SK-N-SH (cell line): ENCODE measurements around the gene PA2G4. TPM values are rescaled to one million over a fixed set of nuclear protein-coding genes. Genes with fewer than 3 reads are reported as not detected.

Experiments used
- CTCF ChIA-PET: fragments of 300-600, 350-600 bp; formaldehyde crosslinking; extraction: SDS; loops from one replicate; lab custom pipeline; 2021; lab: Yijun Ruan, JAX
- POLR2A ChIA-PET: fragments of 350-600 bp; sonication (Branson Sonifier 250); formaldehyde crosslinking; extraction: SDS; loops from one replicate; lab custom pipeline; 2020; ENCODE audit warnings: antibody characterized with exemption, inconsistent platforms; lab: Yijun Ruan, JAX
- DNase-seq: peaks from one replicate; pipeline ENCODE4 v3.0.0; 2012
- H2AFZ ChIP-seq: fragments of 200-600 bp; sonication (generic); 2 replicates; pipeline ENCODE4 v1.8.1; 2016; ENCODE audit warnings: antibody characterized with exemption, mild to moderate bottlenecking, low read depth
- H3F3A ChIP-seq: fragments of 200-600 bp; sonication (generic); replicated peaks from 2 replicates; pipeline ENCODE3; 2016; ENCODE audit warnings: antibody characterized with exemption, mild to moderate bottlenecking; ENCODE audit not compliant: insufficient read depth
- H3K27ac ChIP-seq, 2 experiments: fragments of 200-500 bp in 1 of 2; fragments of 200-600 bp in 1 of 2; sonication (Bioruptor generic) in 1 of 2; sonication (generic), shearing (Covaris generic) in 1 of 2; 2 replicates each; pipeline versions ENCODE4 v1.5.1 to v1.6.1; 2014 to 2016; ENCODE audit warnings: low read depth in 2 of 2, inconsistent platforms in 1 of 2, low read length in 1 of 2, mild to moderate bottlenecking in 1 of 2, mixed read lengths in 1 of 2
- H3K27me3 ChIP-seq: fragments of 200-600 bp; sonication (generic), shearing (Covaris generic); 2 replicates; pipeline ENCODE4 v1.6.1; 2016; ENCODE audit warnings: mixed run types; ENCODE audit not compliant: insufficient read depth
- H3K36me3 ChIP-seq, 2 experiments: fragments of 200-500 bp in 1 of 2; fragments of 200-600 bp in 1 of 2; sonication (Bioruptor generic) in 1 of 2; sonication (generic) in 1 of 2; replicated peaks in 1 of 2; 2 replicates each; pipeline versions ENCODE3 to v1.5.1; 2014 to 2016; ENCODE audit warnings: low read length in 1 of 2, mild to moderate bottlenecking in 1 of 2; ENCODE audit not compliant: insufficient read depth in 2 of 2, control insufficient read depth in 1 of 2
- H3K4me1 ChIP-seq, 2 experiments: fragments of 200-500 bp in 1 of 2; fragments of 200-600 bp in 1 of 2; sonication (Bioruptor generic) in 1 of 2; sonication (generic), shearing (Covaris generic) in 1 of 2; 2 replicates each; pipeline versions ENCODE4 v1.5.1 to v1.6.1; 2014 to 2016; ENCODE audit warnings: low read depth in 1 of 2, low read length in 1 of 2, mixed run types in 1 of 2; ENCODE audit not compliant: insufficient read depth in 2 of 2, control insufficient read depth in 1 of 2
- H3K4me2 ChIP-seq: fragments of 200-600 bp; sonication (generic), shearing (Covaris generic); 2 replicates; pipeline ENCODE4 v1.6.1; 2017; ENCODE audit warnings: mixed run types
- H3K4me3 ChIP-seq, 2 experiments: fragments of 200-500 bp in 1 of 2; fragments of 200-600 bp in 1 of 2; sonication (Bioruptor generic) in 1 of 2; sonication (generic), shearing (Covaris generic) in 1 of 2; 2 replicates each; pipeline versions ENCODE4 v1.5.1 to v1.8.1; 2014 to 2016; ENCODE audit warnings: low read depth in 2 of 2, inconsistent platforms in 1 of 2, low read length in 1 of 2, mild to moderate bottlenecking in 1 of 2, mixed read lengths in 1 of 2, moderate library complexity in 1 of 2
- H3K79me2 ChIP-seq: fragments of 200-600 bp; sonication (generic); 2 replicates; pipeline ENCODE4 v1.8.1; 2017; ENCODE audit warnings: mild to moderate bottlenecking; ENCODE audit not compliant: insufficient read depth
- H3K9ac ChIP-seq: fragments of 200-600 bp; sonication (generic); 2 replicates; pipeline ENCODE4 v1.6.1; 2017; ENCODE audit warnings: mixed run types
- H3K9me2 ChIP-seq: fragments of 200-600 bp; sonication (generic); 2 replicates; pipeline ENCODE4 v1.6.1; 2017; ENCODE audit warnings: mixed run types
- H3K9me3 ChIP-seq: fragments of 200-600 bp; sonication (generic); 2 replicates; pipeline ENCODE4 v1.6.1; 2017; ENCODE audit warnings: mixed run types, mild to moderate bottlenecking, moderate library complexity
- H4K20me1 ChIP-seq: fragments of 200-600 bp; sonication (generic); 2 replicates; pipeline ENCODE4 v1.6.1; 2017; ENCODE audit warnings: mild to moderate bottlenecking, mixed run types; ENCODE audit not compliant: insufficient read depth
- CTCF ChIP-seq: fragments of 200-600 bp; sonication (generic); IDR thresholded peaks from 2 replicates; pipeline ENCODE4 v1.6.1; 2017; ENCODE audit warnings: antibody characterized with exemption, mild to moderate bottlenecking, moderate library complexity
- EP300 ChIP-seq, 2 experiments: IDR thresholded peaks; 2 replicates each; pipeline versions ENCODE4 v1.4.0 to v1.6.1; 2012; ENCODE audit warnings: borderline replicate concordance in 1 of 2, low read depth in 1 of 2, low read length in 1 of 2
- FOSL2 ChIP-seq: IDR thresholded peaks from 2 replicates; pipeline ENCODE4 v1.4.0; 2012; ENCODE audit warnings: low read depth, mild to moderate bottlenecking, moderate library complexity, borderline replicate concordance
- FOXJ3 ChIP-seq: sonication (generic); formaldehyde crosslinking; IDR thresholded peaks from 2 replicates; pipeline ENCODE4 v1.5.1; 2020; ENCODE audit warnings: mild to moderate bottlenecking, missing genetic modification reagents
- GATA2 ChIP-seq: sonication (generic); formaldehyde crosslinking; IDR thresholded peaks from 2 replicates; pipeline ENCODE4 v1.5.0; 2020; ENCODE audit warnings: mild to moderate bottlenecking, missing genetic modification reagents
- IRF3 ChIP-seq: fragments of 150-350 bp; IDR thresholded peaks from 2 replicates; pipeline ENCODE4 v1.6.1; 2016; ENCODE audit warnings: mild to moderate bottlenecking, low read depth, low read length
- JUND ChIP-seq: IDR thresholded peaks from 2 replicates; pipeline ENCODE4 v1.4.0; 2012
- MAX ChIP-seq: IDR thresholded peaks from 2 replicates; pipeline ENCODE4 v1.4.0; 2012; ENCODE audit warnings: low read depth
- NRF1 ChIP-seq: IDR thresholded peaks from 2 replicates; pipeline ENCODE4 v1.6.1; 2012; ENCODE audit warnings: low read depth, mild to moderate bottlenecking, low read length
- PBX3 ChIP-seq: IDR thresholded peaks from 2 replicates; pipeline ENCODE4; 2012
- RCOR1 ChIP-seq: fragments of 150-350 bp; IDR thresholded peaks from 2 replicates; pipeline ENCODE4 v1.6.1; 2017; ENCODE audit warnings: antibody characterized with exemption, low read length
- RFX5 ChIP-seq: IDR thresholded peaks from 2 replicates; pipeline ENCODE4 v1.6.1; 2012; ENCODE audit warnings: mild to moderate bottlenecking, improper control_type of control experiment, low read length
- RXRA ChIP-seq: IDR thresholded peaks from 2 replicates; pipeline ENCODE4 v1.4.0; 2012; ENCODE audit warnings: low read depth, mild to moderate bottlenecking, borderline replicate concordance
- SMC3 ChIP-seq: IDR thresholded peaks from 2 replicates; pipeline ENCODE4 v1.6.1; 2012; ENCODE audit warnings: low read depth, low read length, improper control_type of control experiment
- TCF12 ChIP-seq: IDR thresholded peaks from 2 replicates; pipeline ENCODE4 v1.4.0; 2012
- TEAD4 ChIP-seq: IDR thresholded peaks from 2 replicates; pipeline ENCODE4 v1.4.0; 2012; ENCODE audit warnings: mild to moderate bottlenecking, borderline replicate concordance; ENCODE audit not compliant: insufficient read depth
- USF1 ChIP-seq: IDR thresholded peaks from 2 replicates; pipeline ENCODE4 v1.4.0; 2012; ENCODE audit warnings: low read depth, borderline replicate concordance
- USF2 ChIP-seq: fragments of 150-350 bp; IDR thresholded peaks from 2 replicates; pipeline ENCODE4 v1.6.1; 2017; ENCODE audit warnings: antibody characterized with exemption, low read length, low read depth, borderline replicate concordance
- WGBS: methylation state at CpG from one replicate; pipeline ENCODE4 v1.1.6; 2017; ENCODE audit warnings: low lambda C conversion rate; 5-methylcytosine and 5-hydroxymethylcytosine counted together
- polyA plus RNA-seq, 3 experiments: library from polyadenylated mRNA; depleted of rRNA; stranded (reverse); fragments of >200 nt; gene quantifications; 2 replicates each; pipeline ENCODE4 v1.2.3, GENCODE V29; 2012

The PA2G4 gene
- polyA plus RNA-seq, 1 of the 3 experiments (the other 2 are of a cell fraction) = 207 TPM

- ChIA-PET CTCF (interaction anchor here (0.6 to 16.0 kb wide), 18 partner anchors 8 to 138 kb away, joined by 3 to 272 read pairs (median 5); partner anchors contain the start of genes ANKRD52, ESYT1, MYL6 and MYL6B), POLR2A (interaction anchor here (1.0 to 1.5 kb wide), 4 partner anchors 8 to 70 kb away, joined by 3 to 5 read pairs (median 4); partner anchors contain the start of gene ESYT1)
- DNase-seq = no peak
- Histone ChIP-seq H2AFZ (no peak overlapping the region), H3K9me3 (no peaks in the 10 kb centered on the region), H3K9ac (no peak overlapping the region), H3F3A (peaks cover 31% of the 10 kb centered on the region), H3K4me3 (no peak overlapping the region), H3K9me2 (no peaks in the 10 kb centered on the region), H3K79me2 (peaks cover 62% of the 10 kb centered on the region), H4K20me1 (peaks cover 3% of the 10 kb centered on the region; the same call in 1 of the 2 replicates), H3K36me3 (peaks cover 11 to 25% of the 10 kb centered on the region in 2 experiments), H3K27me3 (no peaks in the 10 kb centered on the region), H3K4me2 (0 out of 2 replicates have a peak overlapping the region, but pooled peaks have one; percentile 93), H3K27ac (peak overlapping the region in 1 of 2 experiments; percentile 42; a peak in 1 of 4 replicates), H3K4me1 (peaks cover 16 to 19% of the 10 kb centered on the region in 2 experiments; a peak in 3 of 4 replicates)
- WGBS = 96% methylated on average over 17 of the region's 17 CpGs
- TF ChIP-seq PBX3 = no peak
- TF ChIP-seq FOSL2 = peak; percentile 21; the same call in 1 of the 2 replicates
- TF ChIP-seq RFX5 = no peak
- no peak for TF ChIP-seq MAX
Observed at GRCh38 chr12:56120158-56120846, 15.9 kb downstream of the PA2G4 start.

GRCh38 chr12:56121204-56121870, 17.0 kb downstream of the PA2G4 start:
- no peak for DNase-seq
- no peaks in the 10 kb centered on the region for H3K9me3 ChIP-seq
- no peak overlapping the region for H3K9ac ChIP-seq
- peaks cover 14 to 25% of the 10 kb centered on the region in 2 experiments for H3K36me3 ChIP-seq
- peaks cover 3% of the 10 kb centered on the region; the same call in 1 of the 2 replicates for H4K20me1 ChIP-seq
- H3K27me3 ChIP-seq = no peaks in the 10 kb centered on the region
- H3F3A ChIP-seq = peaks cover 39% of the 10 kb centered on the region
- WGBS = 97% methylated on average over 10 of the region's 11 CpGs
- H3K4me2 ChIP-seq = no peak overlapping the region
- H3K4me1 ChIP-seq = peaks cover 13 to 19% of the 10 kb centered on the region in 2 experiments
- ChIA-PET CTCF (interaction anchor here (0.6 to 16.0 kb wide), 4 partner anchors 30 to 1012 kb away, joined by 3 to 272 read pairs (median 3); partner anchors contain the start of gene SMARCC2), POLR2A (interaction anchor here (0.6 kb wide), 1 partner anchor 26 kb away, joined by 3 read pairs; no protein-coding TSS in a partner anchor)
- H3K27ac ChIP-seq = no peak overlapping the region
- H3K4me3 ChIP-seq = no peak overlapping the region
- no peaks in the 10 kb centered on the region for H3K9me2 ChIP-seq
- H3K79me2 ChIP-seq = peaks cover 65% of the 10 kb centered on the region
- no peak overlapping the region for H2AFZ ChIP-seq
- TF ChIP-seq RXRA (no peak), EP300 (IDR thresholded peaks at IDR 0.05; ENCODE audit: borderline replicate concordance in 1 of 2, low read depth in 1 of 2, low read length in 1 of 2) (no peak), TEAD4 (no peak), SMC3 (no peak), TCF12 (no peak), MAX (no peak), IRF3 (no peak), RCOR1 (no peak), FOSL2 (no peak), USF2 (no peak), CTCF (no peak), USF1 (no peak), GATA2 (CRISPR knock-in tag) (no peak), FOXJ3 (CRISPR knock-in tag) (no peak), NRF1 (no peak), JUND (no peak)
